K562 (cell line): ENCODE results near the gene LENEP. TPM values are rescaled to one million over a fixed set of nuclear protein-coding genes. Genes with fewer than 3 reads are reported as not detected.

Experiments used
- ASH1L ChIP-seq: fragments of 450-650 bp; IDR thresholded peaks from 2 replicates; pipeline ENCODE4 v1.6.1; 2018; ENCODE audit warnings: borderline replicate concordance, mild to moderate bottlenecking, low read depth; ENCODE audit not compliant: partially characterized antibody
- BCL6 ChIP-seq: fragments of 250-450 bp; sonication (Bioruptor Pico); IDR thresholded peaks from 2 replicates; pipeline ENCODE4 v1.4.0; 2020
- BRD4 ChIP-seq: fragments of 200-600 bp; sonication (generic); IDR thresholded peaks from 2 replicates; pipeline ENCODE4 v1.6.1; 2017; ENCODE audit warnings: inconsistent platforms
- CREM ChIP-seq: IDR thresholded peaks from 2 replicates; pipeline ENCODE4 v1.6.1; 2014; ENCODE audit warnings: antibody characterized with exemption, low read depth
- HMG20A ChIP-seq: fragments of 450-650 bp; formaldehyde crosslinking; conservative IDR thresholded peaks from 2 replicates; pipeline ENCODE4 v1.4.0; 2020; ENCODE audit warnings: mild to moderate bottlenecking, mixed read lengths
- L3MBTL2 ChIP-seq: fragments of 450-650 bp; IDR thresholded peaks from 2 replicates; pipeline ENCODE4 v1.6.1; 2016; ENCODE audit warnings: mild to moderate bottlenecking, moderate library complexity
- POLR3A ChIP-seq: IDR thresholded peaks from 2 replicates; pipeline ENCODE4 v1.6.1; 2011; ENCODE audit warnings: borderline replicate concordance, mild to moderate bottlenecking, moderate library complexity; ENCODE audit not compliant: insufficient read length, insufficient read depth; ENCODE audit errors: extremely low read depth
- POU5F1 ChIP-seq: fragments of 150-350 bp; IDR thresholded peaks from 2 replicates; pipeline ENCODE4 v1.6.1; 2014; ENCODE audit warnings: borderline replicate concordance, low read length, low read depth, mild to moderate bottlenecking; ENCODE audit not compliant: partially characterized antibody
- PTBP1 ChIP-seq: fragments of 200-400 bp; formaldehyde crosslinking; IDR thresholded peaks from 2 replicates; pipeline ENCODE4 v1.6.1; 2017; ENCODE audit warnings: low read depth, low read length
- SMARCC2 ChIP-seq: fragments of 450-650 bp; IDR thresholded peaks from 2 replicates; pipeline ENCODE4 v1.6.1; 2017; ENCODE audit warnings: antibody characterized with exemption, moderate library complexity, mild to moderate bottlenecking, low read depth
- TAF15 ChIP-seq: fragments of 200-400 bp; formaldehyde crosslinking; IDR thresholded peaks from 2 replicates; pipeline ENCODE4 v1.6.1; 2017; ENCODE audit warnings: mild to moderate bottlenecking, low read depth, low read length, moderate library complexity
- ZKSCAN1 ChIP-seq: fragments of 150-350 bp; IDR thresholded peaks from 2 replicates; pipeline ENCODE4 v1.6.1; 2016; ENCODE audit warnings: low read depth, low read length
- ZNF23 ChIP-seq: fragments of 250-450 bp; sonication (Bioruptor Pico); IDR thresholded peaks from 2 replicates; pipeline ENCODE4 v1.4.0; 2020; ENCODE audit warnings: mild to moderate bottlenecking
- ZNF707 ChIP-seq: fragments of 250-450 bp; sonication (Bioruptor Pico); conservative IDR thresholded peaks from 2 replicates; pipeline ENCODE4 v1.8.0; 2022; ENCODE audit warnings: inconsistent platforms, mild to moderate bottlenecking, moderate library complexity
- ZNF830 ChIP-seq: fragments of 250-450 bp; sonication (Bioruptor Pico); IDR thresholded peaks from 2 replicates; pipeline ENCODE4 v1.5.0; 2021; ENCODE audit warnings: mild to moderate bottlenecking
- polyA plus RNA-seq, 8 experiments: library from polyadenylated mRNA; depleted of rRNA in 4 of 8; stranded (reverse) in 5 of 8; unstranded in 3 of 8; fragments of >200 nt; fragmentation: Nextera tagmentation in 2 of 8; fragmentation: Illumina TruSeq in 1 of 8; extraction: Ambion mirVana in 2 of 8; extraction: Trizol in 1 of 8; gene quantifications; 2 replicates each; pipeline versions ENCODE4 v1.2.1 to v1.2.3, GENCODE V29; 2011 to 2014; ENCODE audit warnings: inconsistent platforms in 1 of 8, missing spikeins in 1 of 8
- total RNA-seq, 7 experiments: library from RNA; depleted of rRNA in 6 of 7; stranded (reverse); fragments of >200 nt in 6 of 7; fragmentation: Illumina TruSeq in 2 of 7; extraction: Trizol in 2 of 7; gene quantifications; 2 replicates each; pipeline versions ENCODE4 v1.2.1 to v1.2.3, GENCODE V29; 2011 to 2021; ENCODE audit warnings: low replicate concordance in 1 of 7
- TF ChIP-seq, protein P1 (sequence below): sonication (generic); formaldehyde crosslinking; IDR thresholded peaks from 2 replicates; pipeline ENCODE4 v1.8.0; 2023; ENCODE audit warnings: missing genetic modification reagents, mild to moderate bottlenecking, borderline replicate concordance
- TF ChIP-seq, protein P2 (sequence below): sonication (generic); formaldehyde crosslinking; IDR thresholded peaks from 2 replicates; pipeline ENCODE4 v1.8.1; 2023; ENCODE audit warnings: mild to moderate bottlenecking, missing genetic modification reagents, moderate library complexity
- TF ChIP-seq, protein P3 (sequence below): sonication (generic); formaldehyde crosslinking; IDR thresholded peaks from 2 replicates; pipeline ENCODE4 v1.5.0; 2020; ENCODE audit warnings: missing genetic modification reagents

Gene LENEP
- total and polyA plus RNA-seq, 9 of the 15 experiments (the other 6 are each of a cell fraction or from before 2014, with no cell fraction given) = 0.23 to 0.87 (median 0.67) TPM; not detected in 5

DNA sequence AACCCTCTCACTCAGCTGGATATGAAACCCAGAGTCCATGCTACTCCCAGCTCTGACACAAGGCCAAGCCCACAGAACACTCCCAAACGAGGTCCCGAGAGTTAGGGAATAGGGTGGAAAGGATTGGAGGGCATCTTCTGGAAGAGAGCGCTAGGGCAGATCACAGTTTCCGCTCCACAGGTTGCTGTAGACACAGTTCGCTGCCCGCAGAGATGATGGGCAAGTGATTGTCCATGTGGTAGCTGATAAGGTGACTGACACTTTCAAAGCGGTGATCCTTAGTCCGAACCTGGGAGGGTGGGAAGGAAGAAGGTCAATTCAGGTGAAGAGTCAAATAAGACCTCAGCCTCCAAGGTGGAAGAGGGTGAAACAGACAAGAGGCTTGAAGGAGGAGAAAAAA lies 29.7 kb upstream of the LENEP start (continued):
- TF ChIP-seq, protein P1, sequence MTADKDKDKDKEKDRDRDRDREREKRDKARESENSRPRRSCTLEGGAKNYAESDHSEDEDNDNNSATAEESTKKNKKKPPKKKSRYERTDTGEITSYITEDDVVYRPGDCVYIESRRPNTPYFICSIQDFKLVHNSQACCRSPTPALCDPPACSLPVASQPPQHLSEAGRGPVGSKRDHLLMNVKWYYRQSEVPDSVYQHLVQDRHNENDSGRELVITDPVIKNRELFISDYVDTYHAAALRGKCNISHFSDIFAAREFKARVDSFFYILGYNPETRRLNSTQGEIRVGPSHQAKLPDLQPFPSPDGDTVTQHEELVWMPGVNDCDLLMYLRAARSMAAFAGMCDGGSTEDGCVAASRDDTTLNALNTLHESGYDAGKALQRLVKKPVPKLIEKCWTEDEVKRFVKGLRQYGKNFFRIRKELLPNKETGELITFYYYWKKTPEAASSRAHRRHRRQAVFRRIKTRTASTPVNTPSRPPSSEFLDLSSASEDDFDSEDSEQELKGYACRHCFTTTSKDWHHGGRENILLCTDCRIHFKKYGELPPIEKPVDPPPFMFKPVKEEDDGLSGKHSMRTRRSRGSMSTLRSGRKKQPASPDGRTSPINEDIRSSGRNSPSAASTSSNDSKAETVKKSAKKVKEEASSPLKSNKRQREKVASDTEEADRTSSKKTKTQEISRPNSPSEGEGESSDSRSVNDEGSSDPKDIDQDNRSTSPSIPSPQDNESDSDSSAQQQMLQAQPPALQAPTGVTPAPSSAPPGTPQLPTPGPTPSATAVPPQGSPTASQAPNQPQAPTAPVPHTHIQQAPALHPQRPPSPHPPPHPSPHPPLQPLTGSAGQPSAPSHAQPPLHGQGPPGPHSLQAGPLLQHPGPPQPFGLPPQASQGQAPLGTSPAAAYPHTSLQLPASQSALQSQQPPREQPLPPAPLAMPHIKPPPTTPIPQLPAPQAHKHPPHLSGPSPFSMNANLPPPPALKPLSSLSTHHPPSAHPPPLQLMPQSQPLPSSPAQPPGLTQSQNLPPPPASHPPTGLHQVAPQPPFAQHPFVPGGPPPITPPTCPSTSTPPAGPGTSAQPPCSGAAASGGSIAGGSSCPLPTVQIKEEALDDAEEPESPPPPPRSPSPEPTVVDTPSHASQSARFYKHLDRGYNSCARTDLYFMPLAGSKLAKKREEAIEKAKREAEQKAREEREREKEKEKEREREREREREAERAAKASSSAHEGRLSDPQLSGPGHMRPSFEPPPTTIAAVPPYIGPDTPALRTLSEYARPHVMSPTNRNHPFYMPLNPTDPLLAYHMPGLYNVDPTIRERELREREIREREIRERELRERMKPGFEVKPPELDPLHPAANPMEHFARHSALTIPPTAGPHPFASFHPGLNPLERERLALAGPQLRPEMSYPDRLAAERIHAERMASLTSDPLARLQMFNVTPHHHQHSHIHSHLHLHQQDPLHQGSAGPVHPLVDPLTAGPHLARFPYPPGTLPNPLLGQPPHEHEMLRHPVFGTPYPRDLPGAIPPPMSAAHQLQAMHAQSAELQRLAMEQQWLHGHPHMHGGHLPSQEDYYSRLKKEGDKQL (CRISPR knock-in tag) = no peak
- TF ChIP-seq ZKSCAN1 = no peak
- TF ChIP-seq BRD4 = no peak
- no peak for TF ChIP-seq ZNF707
- no peak for TF ChIP-seq TAF15
- TF ChIP-seq HMG20A (CRISPR knock-in tag) = no peak
- 0 out of 2 replicates have a peak, but pooled peaks have one; percentile 17 for TF ChIP-seq L3MBTL2
- TF ChIP-seq SMARCC2 = no peak
- TF ChIP-seq ZNF23 (CRISPR knock-in tag) = no peak
- no peak for TF ChIP-seq ZNF830
- TF ChIP-seq PTBP1 = no peak
- TF ChIP-seq, protein P2, sequence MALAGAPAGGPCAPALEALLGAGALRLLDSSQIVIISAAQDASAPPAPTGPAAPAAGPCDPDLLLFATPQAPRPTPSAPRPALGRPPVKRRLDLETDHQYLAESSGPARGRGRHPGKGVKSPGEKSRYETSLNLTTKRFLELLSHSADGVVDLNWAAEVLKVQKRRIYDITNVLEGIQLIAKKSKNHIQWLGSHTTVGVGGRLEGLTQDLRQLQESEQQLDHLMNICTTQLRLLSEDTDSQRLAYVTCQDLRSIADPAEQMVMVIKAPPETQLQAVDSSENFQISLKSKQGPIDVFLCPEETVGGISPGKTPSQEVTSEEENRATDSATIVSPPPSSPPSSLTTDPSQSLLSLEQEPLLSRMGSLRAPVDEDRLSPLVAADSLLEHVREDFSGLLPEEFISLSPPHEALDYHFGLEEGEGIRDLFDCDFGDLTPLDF = no peak
- TF ChIP-seq, protein P3, sequence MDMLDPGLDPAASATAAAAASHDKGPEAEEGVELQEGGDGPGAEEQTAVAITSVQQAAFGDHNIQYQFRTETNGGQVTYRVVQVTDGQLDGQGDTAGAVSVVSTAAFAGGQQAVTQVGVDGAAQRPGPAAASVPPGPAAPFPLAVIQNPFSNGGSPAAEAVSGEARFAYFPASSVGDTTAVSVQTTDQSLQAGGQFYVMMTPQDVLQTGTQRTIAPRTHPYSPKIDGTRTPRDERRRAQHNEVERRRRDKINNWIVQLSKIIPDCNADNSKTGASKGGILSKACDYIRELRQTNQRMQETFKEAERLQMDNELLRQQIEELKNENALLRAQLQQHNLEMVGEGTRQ (CRISPR knock-in tag) = no peak
- TF ChIP-seq POU5F1 = no peak
- no peak for TF ChIP-seq ASH1L
- TF ChIP-seq BCL6 (CRISPR knock-in tag) = no peak
- 0 out of 2 replicates have a peak, but pooled peaks have one; percentile 10 for TF ChIP-seq CREM
- TF ChIP-seq POLR3A = no peak
